Fibroblast of skin of abdomen (primary cell): ENCODE measurements around the gene PNLIPRP2.
A peak's percentile ranks its signal among the peaks of the same experiment; 100 is the strongest.

Experiments used
- DNase-seq: peaks from one replicate; pipeline ENCODE4 v3.0.0-alpha.2; 2013

Gene PNLIPRP2

DNA sequence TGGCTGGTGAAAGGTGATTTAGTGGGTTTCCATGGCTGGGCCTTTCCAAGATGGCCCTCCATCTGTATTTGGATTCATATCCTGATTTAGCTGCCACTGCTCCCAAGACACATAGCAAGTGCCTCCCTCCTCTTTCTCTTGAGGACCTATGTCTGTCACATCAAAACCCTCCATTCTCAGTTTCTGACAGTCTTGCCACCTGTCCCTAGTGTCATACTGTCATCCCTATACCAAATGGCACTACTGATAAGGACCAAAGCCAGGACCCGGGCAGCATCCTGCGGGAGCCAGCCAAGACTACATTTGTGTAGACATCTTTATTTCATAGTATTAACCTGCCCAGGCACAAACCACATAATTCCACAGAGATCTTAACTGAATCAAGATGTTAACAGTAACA lies 34.8 kb downstream of the PNLIPRP2 start:
- DNase-seq: no peak

- DNase-seq: no peak
Observed at GRCh38 chr10:116656044-116656443, 35.3 kb downstream of the PNLIPRP2 start.

DNA sequence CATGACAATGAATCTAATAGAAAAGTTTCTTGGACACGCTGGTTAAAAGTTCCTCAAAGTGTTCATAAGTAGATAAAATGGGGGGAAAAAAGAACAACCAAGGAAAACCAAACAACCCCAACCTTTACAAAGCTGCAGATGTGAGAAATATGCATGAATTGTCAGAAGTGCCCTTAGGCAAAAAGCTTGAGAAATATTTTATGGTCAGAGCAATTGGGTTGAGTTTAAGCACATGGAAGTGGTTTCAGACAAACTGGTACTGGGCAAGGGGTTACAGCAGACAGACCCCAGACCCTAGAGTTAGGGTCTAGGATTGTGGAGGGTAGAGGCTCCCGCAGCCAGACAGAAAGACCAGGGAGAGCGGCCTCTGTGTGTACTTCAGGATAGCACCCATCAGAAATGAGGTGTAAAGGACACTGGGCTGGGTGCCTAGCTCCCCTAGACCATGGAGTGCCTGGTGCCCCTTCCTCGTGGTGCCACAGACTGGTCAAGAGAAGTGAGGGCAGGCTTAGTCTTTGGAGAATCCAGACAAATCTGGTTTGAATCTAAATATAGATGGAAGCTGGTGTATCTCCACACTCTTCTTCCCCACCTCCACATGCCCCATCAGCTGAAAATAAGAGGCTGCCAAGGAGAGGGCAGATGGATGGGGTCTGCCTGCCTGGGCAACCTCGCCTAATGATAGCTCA lies 37.3 kb downstream of the PNLIPRP2 start:
- DNase-seq: no peak

GRCh38 chr10:116659049-116659670 lies 38.4 kb downstream of the PNLIPRP2 start:
- DNase-seq: no peak

DNA sequence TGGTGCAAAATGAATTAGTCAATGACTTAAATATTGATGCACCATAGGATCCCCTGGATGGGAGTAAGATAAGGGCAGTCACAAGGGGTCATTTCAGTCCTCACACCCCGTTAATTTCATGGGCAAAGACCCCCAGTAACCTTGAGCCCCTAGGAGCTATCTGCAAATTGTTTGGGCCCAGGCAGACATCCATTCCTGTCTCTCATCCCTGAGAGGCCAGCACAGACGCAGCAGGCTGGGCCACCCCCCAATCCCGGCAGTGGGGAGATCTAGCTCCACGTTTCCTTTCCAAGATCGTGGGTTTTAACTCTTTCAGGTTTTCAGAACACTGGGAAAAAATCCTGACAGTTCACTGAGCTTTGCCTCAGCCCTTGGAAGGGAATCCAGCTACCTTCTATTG lies 40.1 kb downstream of the PNLIPRP2 start:
- no peak for DNase-seq

DNA sequence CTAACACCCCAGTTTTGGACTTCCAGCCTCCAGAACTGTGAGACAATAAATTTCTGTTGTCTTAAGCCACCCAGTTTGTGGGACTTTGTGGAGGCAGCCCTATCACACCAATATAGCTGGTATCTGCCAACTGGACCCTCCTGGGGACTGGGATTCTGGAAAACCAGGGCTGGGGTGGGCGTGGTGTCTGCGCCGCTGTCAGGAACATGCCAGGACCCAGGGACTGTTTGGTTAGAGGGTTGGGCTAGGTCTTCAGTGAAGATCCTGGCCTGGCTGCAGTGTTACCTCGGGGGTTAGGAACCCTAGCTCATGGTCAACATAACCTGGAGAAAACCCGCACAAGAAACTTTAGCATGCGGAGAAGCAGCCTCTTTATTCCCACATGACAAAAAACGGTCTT lies 42.6 kb downstream of the PNLIPRP2 start:
- DNase-seq: no peak

DNA sequence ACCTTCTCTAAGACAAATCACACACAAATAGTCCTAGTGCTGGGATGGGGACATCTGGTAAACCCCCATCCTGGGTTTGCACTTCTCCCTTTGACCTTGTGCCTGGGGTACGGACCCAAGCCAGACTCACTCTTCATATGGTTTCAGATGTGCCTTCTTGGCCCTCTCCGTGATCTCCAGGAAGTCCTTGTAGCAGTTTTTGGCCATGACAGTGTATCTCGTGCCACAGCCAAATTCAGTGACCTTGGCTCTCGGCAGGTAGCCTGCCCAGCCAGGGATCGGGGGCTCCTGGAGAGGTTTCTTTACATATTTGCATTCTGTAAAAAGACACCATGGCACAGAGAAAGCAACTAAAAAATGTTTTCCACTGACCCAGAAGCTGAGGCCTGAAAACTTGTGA lies 43.9 kb downstream of the PNLIPRP2 start:
- DNase-seq: no peak

DNA sequence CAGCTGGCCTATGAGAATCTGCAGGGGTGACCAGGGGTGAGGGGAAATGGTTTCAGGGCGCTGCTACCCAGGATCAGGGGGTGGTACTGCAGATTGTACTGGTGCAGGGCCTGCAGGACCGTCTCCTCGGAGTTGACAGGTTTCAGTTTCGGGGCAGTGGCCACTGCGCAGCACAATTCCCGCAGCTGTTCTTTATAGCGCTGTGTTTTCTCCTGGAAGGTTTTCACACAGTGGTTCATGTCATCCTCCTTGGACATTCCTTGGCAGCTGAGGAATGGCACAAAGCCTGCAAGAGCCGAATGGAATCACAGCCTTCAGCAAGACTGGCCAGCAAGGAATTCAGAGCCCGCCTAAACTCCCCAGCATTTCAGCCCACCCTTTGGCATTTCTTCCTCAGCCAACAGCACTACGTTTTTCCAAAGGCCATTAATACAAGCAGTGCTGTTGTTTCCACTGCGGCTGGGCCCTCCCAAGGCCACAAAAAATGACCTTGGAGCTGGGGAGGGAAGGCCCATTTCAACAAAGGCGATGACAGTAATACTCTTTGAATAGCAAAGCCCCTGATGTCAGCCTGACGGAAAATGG lies 44.9 kb downstream of the PNLIPRP2 start:
- DNase-seq: no peak

DNA sequence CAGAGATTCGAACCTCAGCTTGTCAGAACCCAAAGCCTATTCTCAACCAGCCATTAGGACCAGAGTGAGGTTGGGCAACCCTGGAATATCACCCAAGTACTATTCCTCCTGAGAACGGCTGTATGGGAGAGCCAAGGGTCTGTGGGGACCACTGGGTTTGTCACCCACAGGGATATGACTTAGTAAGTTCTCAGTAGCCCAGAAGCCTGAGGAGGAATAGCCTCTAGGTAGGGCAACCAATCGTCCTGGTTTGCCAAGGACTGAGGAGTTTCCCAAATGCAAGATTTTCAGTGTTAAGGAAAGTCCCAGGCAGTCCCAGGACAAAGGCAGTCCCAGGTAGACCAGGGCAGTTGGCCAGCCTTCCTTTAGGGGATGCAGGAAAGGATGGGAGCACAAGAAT lies 46.7 kb downstream of the PNLIPRP2 start:
- no peak for DNase-seq

DNA sequence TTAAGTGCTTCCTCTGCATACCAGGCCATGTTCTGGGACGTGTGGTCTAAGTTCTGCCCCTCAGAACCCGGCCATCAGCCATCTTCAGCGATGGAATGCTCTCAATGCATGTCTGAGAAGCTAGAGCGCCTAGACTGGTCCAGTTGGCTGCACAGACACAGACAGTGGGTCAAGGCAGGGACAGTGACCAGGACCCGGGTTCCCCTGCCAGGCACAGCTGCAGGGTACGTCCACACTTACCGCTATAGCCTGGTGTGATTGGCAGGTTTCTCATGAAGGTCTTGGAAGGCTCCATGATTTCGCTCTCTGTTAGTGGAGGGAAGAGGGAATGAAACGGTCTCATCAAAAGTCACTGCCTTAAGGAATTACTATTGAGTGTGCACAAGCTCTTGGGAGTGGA lies 47.3 kb downstream of the PNLIPRP2 start:
- no peak for DNase-seq

DNA sequence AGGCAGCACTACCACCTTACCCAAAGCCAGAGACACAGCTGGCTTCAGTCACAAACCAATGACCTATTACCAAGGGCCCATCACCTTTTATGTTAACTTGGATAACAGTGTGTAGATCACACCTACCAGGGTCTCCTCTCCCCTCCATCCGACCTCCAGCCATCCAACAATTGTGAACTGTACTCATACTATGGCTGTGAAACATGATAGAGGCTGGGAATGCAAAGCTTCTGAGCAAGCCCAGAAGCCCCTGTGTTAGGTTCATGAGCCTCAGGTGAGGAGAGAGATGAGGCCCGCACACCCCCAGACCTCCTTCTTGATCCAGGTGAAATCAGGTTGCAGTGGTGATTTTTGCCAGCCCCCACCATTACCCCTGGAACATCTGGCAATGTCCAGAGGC lies 47.7 kb downstream of the PNLIPRP2 start:
- DNase-seq: no peak

- DNase-seq: no peak
Observed at GRCh38 chr10:116669080-116669479, 48.3 kb downstream of the PNLIPRP2 start.

DNA sequence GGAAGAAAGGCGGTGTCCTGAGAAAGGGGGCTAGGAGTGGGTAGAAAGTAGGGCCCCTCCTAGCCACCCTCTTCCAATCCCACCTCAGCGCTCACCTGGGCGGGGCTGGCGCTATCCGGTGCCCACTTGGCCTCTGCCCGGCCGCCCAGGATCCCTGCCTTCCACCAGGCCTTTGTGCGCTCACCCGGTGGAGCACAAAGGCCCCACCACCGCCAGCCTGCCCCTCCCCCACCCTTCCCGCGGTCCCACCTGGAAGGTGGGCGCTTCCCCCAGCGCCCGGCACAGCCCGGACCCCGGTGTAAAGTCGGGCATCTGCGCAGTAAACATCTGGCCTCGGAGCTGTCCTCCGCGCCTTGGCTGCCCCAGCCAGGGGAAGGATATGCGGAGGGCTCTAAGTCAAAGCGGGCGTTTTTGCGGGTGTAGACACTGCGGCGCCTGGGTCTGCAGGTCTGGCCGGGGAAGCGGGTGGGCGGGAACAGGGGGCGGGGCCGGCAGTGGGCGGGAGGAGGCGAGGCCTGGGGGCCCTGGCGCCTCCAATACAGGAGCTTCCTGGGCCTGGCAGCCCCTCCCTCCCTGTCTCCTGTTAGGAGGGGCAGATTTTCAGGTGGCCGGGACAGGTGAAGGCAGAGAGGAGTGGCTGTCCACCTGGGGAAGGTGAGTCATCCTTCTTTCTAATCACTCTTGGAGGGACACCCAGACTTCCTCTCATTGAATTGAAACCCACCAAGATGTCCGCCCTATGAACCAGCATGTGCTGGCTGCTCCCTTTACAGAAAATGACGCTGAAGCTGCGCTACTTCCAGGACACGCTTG lies 49.3 kb downstream of the PNLIPRP2 start:
- no peak for DNase-seq

DNA sequence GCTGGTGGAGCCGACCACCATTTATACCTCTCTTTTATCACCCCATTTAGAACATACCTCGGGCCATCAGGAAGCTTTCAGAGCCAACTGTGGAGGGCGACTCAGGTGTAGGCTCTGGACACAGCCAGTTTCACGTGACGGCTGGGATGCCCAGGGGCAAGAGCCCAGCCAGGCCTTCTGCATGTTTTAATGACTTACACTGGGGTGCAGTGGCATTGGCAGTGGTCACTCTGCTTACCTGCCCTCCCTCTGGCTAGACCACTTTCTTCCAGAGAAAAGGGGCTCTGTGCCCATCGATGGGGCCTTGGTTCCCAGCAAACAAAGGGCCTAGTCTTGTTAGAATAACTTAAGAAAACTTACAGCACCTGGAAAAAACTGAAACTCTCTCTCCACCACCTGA lies 50.0 kb downstream of the PNLIPRP2 start:
- DNase-seq: no peak

GRCh38 chr10:116671274-116671926 lies 50.6 kb downstream of the PNLIPRP2 start:
- DNase-seq: peak; percentile 30

DNA sequence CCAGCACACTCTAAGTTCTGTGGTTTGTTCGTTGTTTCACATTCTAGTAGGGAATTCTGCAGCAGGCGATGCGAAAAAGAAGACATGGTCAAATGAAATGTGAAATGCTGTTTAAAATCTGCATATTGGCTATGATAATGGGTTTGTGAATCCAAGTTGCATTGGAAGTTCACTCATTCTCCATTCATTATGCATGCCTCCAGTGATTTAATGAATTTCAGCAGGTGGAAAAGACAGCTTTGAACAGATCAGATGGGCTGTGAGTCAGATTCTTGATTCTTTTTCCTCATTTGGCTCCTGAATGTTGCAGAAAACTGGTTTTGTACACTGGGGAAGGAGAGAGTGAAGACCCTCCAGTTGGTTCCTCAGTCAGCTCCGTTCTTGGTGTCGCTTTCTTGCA lies 52.1 kb downstream of the PNLIPRP2 start:
- no peak for DNase-seq

DNA sequence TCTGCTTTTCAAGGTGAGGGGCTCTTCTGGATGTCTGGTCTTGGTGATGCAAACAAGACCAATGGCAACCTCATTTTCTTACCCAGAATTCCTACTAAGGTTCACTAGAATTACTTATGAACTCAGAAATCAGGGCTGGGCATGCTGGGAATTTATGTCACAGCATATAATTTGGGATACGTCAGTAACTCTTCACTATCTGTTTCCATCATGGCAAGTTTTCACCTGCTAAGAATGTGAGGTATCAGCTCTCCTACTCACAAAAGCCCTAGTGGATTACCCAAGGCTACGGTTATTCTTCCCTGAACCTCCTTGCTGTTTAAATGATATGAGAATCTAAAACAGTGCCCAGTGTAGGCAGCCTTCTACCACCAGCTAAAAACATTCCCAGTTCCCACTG lies 53.1 kb downstream of the PNLIPRP2 start:
- no peak for DNase-seq

GRCh38 chr10:116674901-116675423 lies 54.2 kb downstream of the PNLIPRP2 start:
- no peak for DNase-seq

GRCh38 chr10:116676118-116676517 lies 55.4 kb downstream of the PNLIPRP2 start:
- no peak for DNase-seq

DNA sequence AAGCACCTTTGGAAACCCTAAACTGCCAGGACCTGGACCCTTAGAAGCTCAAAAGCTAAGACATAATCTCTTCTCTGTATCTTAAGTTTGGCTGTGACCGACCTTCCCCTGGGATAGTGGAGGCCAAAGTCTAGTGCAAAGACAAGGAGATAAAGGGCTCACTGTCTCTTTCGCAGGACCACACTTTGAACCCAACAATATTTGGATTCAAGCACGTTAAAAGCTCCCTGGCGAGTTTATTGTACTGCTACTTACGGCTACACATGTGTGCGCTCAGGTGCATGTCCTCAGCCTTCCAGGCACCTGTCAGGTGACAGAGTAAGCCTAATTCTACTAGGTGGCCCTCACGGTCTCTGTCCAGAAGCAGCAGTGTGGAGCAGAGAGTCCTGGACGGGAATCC lies 55.9 kb downstream of the PNLIPRP2 start:
- no peak for DNase-seq

- no peak for DNase-seq
Observed at GRCh38 chr10:116679351-116679750, 58.6 kb downstream of the PNLIPRP2 start.

DNA sequence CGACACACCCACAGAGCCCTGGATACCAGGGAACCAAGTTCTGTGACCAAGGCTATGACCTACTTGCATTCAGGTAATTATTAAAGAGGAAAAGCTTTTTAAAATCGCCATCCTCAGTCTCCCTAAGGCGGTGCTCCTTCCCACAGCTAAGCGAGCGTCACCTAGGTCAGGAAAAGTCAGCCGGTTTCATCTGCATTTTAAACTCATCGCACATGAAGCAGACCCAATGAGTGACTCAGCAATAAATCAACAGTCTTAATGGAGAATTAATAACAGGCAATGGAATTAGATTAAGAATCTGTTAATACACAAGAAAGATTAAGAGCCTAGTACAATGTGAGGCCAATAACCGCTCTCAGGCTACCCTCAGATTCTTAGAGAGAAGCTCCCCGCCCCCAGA lies 62.4 kb downstream of the PNLIPRP2 start:
- DNase-seq: no peak

DNA sequence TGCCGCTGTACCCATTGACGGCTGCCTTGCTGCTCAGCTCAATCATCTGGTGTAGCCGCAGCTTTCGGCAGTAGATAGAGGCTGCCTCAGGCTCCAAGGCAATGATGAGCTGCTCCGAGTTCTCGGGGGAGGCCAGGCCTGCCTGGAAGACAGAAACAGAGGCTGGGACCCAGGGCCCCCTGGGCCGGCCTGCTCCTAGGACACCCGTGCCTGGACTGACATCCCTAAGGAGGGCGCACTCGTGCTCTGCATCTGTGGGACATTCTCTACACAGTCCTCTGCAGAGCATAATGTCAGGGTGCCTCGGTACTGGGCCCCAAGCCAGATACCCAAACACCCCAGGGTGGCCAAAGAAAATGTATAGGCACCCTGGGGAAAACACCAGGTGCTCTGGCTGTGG lies 63.1 kb downstream of the PNLIPRP2 start:
- no peak for DNase-seq
